ENCODE measurements around the gene MYOM1.
"Not testable (repeated sequence)": the region's sequence is repeated elsewhere in the genome, so short reads cannot be mapped to it uniquely, and the experiment has no call there.

The MYOM1 gene

DNA sequence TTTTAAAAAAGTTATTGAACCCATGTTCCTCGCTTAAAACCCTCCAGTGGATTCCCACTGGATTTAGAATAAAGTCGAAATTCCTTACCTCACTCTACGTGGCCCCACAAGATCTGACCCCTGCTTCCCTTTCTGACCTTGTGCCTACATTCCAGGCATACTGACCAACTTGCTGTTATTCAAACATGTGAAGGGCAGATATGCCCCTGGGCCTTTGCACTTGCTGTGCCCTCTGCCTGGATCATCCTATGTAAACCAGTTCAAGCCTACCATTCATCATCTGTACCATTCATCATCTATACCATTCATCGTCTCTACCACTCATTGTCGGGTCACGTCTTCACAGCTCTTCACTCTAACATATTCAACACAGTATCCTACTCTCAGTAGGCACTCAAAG lies 165.6 kb downstream of the MYOM1 start:
- DNase-seq, result no peak
- TF ChIP-seq GATA1 (IDR thresholded peaks at IDR 0.05; ENCODE audit: low read depth, low read length), result no peak
- TF ChIP-seq POLR2A (IDR thresholded peaks at IDR 0.05; ENCODE audit: low read length), result no peak

DNA sequence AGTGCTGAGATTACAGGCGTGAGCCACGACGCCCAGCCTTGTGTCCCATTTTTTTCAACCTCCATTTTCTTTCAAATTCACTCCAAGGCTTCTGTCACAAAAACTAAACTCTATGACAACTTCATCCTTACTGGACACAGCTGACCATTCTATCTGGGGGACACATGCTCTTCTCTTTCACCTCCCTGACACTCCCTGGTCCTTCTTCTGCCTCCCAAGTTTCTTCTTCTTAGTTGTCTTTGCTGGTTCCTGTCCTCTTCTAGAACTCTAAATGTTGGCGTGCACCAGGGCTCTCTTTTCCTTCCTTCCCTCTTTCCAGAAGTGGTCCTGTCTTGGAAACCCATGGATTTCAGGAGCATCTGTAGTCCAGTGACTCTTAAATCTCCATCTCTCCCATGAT lies 166.7 kb downstream of the MYOM1 start:
- TF ChIP-seq GATA1 (IDR thresholded peaks at IDR 0.05; ENCODE audit: low read depth, low read length), result no peak

GRCh38 chr18:3052411-3052758 lies 167.4 kb downstream of the MYOM1 start:
- no peak for DNase-seq
- TF ChIP-seq GATA1 (IDR thresholded peaks at IDR 0.05; ENCODE audit: low read depth, low read length) (no peak), POLR2A (IDR thresholded peaks at IDR 0.05; ENCODE audit: low read length) (no peak)

More for the DNA sequence above, 166.7 kb downstream of the MYOM1 start:
- no peak for DNase-seq

DNA sequence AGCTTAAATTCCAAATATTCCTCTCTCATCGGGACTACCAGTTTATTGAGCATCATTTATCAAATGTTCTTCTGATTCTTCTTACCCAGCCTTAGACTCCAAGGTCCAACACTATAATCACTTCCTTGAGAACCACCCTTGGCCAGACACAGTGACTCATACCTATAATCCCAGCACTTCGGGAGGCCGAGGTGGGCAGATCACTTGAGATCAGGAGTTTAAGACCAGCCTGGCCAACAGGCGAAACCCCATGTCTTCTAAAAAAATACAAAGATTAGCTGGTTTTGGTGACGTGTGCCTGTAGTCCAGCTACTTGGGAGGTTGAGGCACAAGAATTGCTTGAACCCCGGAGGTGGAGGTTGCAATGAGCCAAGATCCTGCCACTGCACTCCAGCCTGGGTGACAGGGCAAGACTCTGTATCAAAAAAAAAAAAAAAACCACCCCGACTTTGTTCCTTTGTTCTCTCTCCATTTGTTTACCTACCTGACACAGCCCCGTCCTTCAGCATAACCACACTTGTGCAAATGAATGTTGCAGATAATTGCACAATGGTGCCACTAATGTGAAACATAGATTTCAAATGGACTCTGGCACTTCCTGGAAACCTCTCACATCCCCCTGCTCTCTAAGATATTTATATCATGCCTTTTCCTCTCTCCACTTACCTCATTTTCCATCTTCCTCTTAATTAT lies 167.9 kb downstream of the MYOM1 start:
- no peak for DNase-seq
- TF ChIP-seq GATA1 (IDR thresholded peaks at IDR 0.05; ENCODE audit: low read depth, low read length) (no peak), POLR2A (IDR thresholded peaks at IDR 0.05; ENCODE audit: low read length) (no peak)

DNA sequence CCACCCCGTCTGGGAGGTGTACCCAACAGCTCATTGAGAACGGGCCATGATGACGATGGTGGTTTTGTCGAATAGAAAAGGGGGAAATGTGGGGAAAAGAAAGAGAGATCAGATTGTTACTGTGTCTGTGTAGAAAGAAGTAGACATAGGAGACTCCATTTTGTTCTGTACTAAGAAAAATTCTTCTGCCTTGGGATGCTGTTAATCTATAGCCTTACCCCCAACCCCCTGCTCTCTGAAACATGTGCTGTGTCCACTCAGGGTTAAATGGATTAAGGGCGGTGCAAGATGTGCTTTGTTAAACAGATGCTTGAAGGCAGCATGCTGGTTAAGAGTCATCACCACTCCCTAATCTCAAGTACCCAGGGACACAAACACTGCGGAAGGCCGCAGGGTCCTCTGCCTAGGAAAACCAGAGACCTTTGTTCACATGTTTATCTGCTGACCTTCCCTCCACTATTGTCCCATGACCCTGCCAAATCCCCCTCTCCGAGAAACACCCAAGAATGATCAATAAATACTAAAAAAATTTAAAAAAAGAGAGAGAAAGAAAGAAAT lies 169.8 kb downstream of the MYOM1 start:
- DNase-seq, result not testable (repeated sequence)

- TF ChIP-seq POLR2A (IDR thresholded peaks at IDR 0.05; ENCODE audit: low read length), result no peak
- TF ChIP-seq GATA1 (IDR thresholded peaks at IDR 0.05; ENCODE audit: low read depth, low read length), result no peak
- no peak for DNase-seq
Observed at GRCh38 chr18:3048820-3049349, 170.9 kb downstream of the MYOM1 start.

GRCh38 chr18:3048121-3048520 lies 171.6 kb downstream of the MYOM1 start:
- DNase-seq, result no peak
- TF ChIP-seq POLR2A (IDR thresholded peaks at IDR 0.05; ENCODE audit: low read length), result no peak
- TF ChIP-seq GATA1 (IDR thresholded peaks at IDR 0.05; ENCODE audit: low read depth, low read length), result no peak

GRCh38 chr18:3046216-3046808 lies 173.5 kb downstream of the MYOM1 start:
- TF ChIP-seq POLR2A (IDR thresholded peaks at IDR 0.05; ENCODE audit: low read length) (no peak), GATA1 (IDR thresholded peaks at IDR 0.05; ENCODE audit: low read depth, low read length) (no peak)
- DNase-seq, result no peak

GRCh38 chr18:3044931-3045698 lies 174.7 kb downstream of the MYOM1 start:
- TF ChIP-seq POLR2A (IDR thresholded peaks at IDR 0.05; ENCODE audit: low read length), result no peak
- TF ChIP-seq GATA1 (IDR thresholded peaks at IDR 0.05; ENCODE audit: low read depth, low read length), result no peak
- no peak for DNase-seq

DNA sequence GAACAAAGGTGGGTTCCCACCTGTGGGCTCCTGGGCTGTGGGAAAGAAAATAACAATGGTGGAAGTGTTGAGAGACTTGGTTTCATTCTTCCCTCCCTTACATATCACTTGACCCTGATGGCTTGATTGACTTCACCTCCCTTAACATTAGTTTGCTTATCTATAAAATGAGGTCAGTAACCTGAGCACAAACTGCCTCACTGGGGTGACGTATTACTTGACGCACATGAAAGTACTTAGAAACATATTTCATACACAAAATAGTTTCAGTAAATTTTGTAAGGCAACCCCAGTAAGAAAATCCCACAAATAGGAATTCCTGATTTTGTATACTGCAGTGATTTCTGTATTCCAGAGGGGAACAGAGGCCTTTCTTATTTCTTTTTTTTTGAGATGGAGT lies 177.4 kb downstream of the MYOM1 start:
- TF ChIP-seq POLR2A (IDR thresholded peaks at IDR 0.05; ENCODE audit: low read length) (no peak), GATA1 (IDR thresholded peaks at IDR 0.05; ENCODE audit: low read depth, low read length) (no peak)
- DNase-seq, result no peak

DNA sequence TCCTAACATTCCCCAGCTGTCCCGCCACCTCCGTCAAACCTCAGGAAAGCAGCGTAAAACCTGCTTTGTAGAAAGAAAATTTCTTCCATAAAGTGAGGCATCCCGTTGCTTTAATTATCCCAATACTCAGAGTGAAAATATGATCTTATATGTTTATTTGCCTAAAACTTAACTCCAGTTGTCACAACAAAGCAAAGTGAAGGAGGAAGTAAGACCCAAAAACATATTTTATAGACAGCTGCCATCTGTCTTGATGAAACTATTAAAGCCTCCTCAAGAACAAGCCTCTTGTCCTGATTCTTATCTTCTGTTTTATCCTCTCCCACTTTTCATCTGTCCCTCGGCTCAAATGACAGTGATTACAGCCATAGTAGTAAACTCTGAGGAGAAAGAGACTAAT lies 177.9 kb downstream of the MYOM1 start:
- TF ChIP-seq POLR2A (IDR thresholded peaks at IDR 0.05; ENCODE audit: low read length), result no peak
- no peak for TF ChIP-seq GATA1 (IDR thresholded peaks at IDR 0.05; ENCODE audit: low read depth, low read length)
- no peak for DNase-seq

GRCh38 chr18:3040881-3041280 lies 178.9 kb downstream of the MYOM1 start:
- no peak for DNase-seq
- no peak for TF ChIP-seq POLR2A (IDR thresholded peaks at IDR 0.05; ENCODE audit: low read length)
- no peak for TF ChIP-seq GATA1 (IDR thresholded peaks at IDR 0.05; ENCODE audit: low read depth, low read length)

DNA sequence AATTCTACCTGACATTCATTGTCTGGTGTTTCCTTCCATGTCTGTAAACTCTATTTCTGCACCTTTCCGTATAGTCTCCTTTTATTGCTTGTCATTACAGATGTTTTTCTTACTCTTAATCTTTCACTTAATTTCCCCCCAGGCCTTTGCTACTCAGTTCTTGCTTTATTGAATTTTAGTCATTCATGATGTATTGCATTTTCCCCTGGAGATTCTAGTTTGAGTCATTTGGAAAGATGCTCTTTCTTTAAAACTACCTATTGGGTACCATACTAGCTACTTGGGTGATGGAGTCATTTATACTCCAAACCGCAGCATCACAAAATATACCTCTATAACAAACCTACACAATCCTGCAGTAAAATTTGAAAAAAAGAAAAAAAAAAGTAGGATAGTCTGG lies 179.6 kb downstream of the MYOM1 start:
- no peak for DNase-seq
- TF ChIP-seq POLR2A (IDR thresholded peaks at IDR 0.05; ENCODE audit: low read length) (no peak), GATA1 (IDR thresholded peaks at IDR 0.05; ENCODE audit: low read depth, low read length) (no peak)

DNA sequence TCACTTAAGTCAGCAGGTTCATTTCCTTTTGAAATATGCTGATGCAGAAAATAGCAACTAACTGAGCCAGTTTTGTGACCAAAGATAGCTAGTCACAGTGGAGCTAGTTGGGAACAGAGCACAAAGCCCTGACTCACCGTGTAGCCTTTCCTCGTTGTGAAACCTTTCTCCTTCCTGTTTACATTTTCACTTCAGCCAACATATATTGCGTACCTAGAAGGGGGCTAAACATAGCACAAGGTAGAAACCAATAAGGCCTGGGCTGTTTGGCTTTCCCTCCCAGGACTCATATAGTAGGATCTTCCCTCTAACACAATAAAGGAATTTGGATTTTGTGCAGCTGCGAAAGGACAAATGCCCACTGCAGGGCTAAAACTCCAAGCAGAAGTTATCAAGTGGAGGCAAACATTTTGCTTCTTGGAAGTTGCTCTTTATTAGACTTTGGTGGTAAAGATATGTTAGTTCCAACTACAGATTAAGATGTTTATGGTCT lies 182.3 kb downstream of the MYOM1 start:
- no peak for TF ChIP-seq GATA1 (IDR thresholded peaks at IDR 0.05; ENCODE audit: low read depth, low read length)
- no peak for TF ChIP-seq POLR2A (IDR thresholded peaks at IDR 0.05; ENCODE audit: low read length)
- peak; percentile 50 to 72 for DNase-seq
